CD4-positive, alpha-beta T cell treated with Interleukin-10 for 1 hour (primary cell): ENCODE measurements around the gene SNTG2.
"Not testable (repeated sequence)": the region's sequence is repeated elsewhere in the genome, so short reads cannot be mapped to it uniquely, and the experiment has no call there.

ENCODE experiments used
- DNase-seq: peaks from one replicate; pipeline ENCODE4 v3.0.0-alpha.2; 2020

SNTG2 gene

GRCh38 chr2:950080-950966 is at the start of gene SNTG2:
Gene SNTG2, plus strand, starts transcription at chr2:950849. Its CDS starts 148 bp downstream, at chr2:950997.
- DNase-seq, result peak; percentile 40

DNA sequence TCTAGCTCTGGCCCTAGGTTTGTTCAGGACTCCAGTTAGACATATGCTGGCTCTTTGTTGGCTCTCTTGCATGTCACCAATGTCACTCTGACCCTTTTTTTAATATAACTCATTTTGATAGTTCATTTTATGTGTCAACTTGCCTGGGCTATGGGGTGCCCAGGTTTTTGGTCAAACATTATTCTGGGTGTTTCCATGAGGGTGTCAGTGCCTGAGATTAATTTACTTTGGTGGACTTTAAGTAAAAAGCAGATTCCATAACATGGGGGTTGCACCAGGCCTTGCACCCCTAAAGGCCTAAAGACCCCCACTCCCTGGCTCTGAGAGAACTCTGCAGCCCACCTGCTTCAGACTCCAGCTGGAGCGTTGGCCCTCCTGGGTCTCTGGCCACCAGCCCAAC is 48.1 kb upstream of the SNTG2 start:
- DNase-seq, result no peak

DNA sequence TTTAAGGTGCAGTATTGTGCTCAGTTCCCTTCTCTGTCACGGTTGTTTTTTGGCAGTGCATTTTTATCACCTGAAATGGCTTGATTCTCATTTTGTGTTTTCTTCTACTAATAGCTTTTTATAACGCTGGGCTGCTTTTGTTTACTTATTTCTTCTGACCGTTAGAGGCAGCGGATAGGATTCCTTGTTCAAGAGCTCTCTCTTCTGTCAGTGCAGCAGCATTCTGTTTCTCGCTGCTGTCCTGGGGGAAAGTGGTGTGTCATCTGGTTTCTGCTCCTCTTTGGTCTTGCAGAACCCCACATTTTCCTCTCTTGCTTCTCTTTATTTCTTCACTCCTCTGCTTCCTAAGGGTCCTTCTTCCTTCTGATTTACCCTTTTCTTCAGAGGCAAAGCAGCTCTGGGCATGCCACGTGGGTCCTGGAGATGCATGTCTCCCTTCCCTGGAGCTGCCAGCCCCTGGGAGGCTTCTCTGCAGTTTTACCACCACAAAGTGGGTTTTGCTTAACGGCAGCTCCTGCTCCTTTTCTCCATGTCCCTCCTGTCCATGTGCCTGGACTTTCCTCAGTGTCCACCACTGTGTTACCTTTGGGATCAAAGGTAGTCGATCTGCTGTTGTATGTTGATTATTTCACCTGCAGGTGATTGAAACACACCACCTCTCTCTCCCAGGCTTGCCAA is 47.3 kb upstream of the SNTG2 start:
- DNase-seq, result no peak

DNA sequence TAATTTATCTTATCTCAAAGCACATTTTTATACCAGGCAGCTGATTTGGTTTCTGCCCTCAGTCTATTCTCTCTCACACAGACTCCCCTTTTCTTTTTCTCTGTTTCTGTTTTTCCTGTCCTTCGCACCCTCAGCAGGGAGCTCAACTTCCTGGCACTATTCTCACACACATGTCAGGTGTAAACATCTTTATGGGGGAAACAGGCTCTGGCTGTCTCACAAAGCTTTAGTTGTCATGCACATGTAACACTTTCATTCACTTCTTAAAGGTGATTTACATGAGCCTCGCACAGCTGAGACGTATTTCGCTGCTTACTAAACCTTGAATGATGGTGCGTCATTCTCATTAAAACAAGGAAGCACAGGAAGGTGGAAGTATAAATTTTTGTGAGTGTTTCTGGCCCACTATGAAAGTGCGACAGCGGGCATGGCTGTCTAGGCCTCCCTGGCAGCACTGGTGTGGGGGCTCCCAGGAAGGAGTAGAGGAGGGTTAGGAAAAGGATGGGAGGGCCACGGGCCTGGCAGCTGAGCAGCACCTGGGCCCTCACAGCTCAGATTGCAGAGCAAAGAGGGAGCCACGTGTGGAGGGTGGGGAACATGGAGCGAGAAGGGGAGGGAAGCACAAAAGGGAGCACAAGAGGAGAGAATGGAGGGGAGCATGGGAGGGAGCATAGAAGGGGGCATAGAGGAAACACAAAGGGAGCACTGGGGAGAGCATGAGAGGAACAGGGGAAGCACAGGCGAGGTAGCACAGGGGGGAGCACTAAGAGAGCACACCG is 46.2 kb upstream of the SNTG2 start:
- DNase-seq, result no peak

GRCh38 chr2:905091-905832 is 45.4 kb upstream of the SNTG2 start:
- DNase-seq, result no peak

DNA sequence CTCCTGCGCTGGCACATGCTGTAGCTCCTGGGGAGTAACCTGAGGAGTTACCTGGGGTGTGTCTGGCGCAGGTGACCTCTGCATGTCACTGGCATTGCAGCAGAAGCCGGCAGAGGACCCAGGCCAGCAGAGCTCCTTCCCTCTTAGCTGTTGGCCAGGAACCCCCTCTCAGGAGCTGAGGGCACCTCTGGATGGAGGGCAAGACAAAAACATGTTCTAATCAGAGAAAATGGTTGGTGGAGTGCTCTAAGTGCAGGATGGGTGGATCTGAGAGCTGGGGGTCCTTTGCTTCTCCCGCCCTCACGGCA is 44.9 kb upstream of the SNTG2 start:
- no peak for DNase-seq

DNA sequence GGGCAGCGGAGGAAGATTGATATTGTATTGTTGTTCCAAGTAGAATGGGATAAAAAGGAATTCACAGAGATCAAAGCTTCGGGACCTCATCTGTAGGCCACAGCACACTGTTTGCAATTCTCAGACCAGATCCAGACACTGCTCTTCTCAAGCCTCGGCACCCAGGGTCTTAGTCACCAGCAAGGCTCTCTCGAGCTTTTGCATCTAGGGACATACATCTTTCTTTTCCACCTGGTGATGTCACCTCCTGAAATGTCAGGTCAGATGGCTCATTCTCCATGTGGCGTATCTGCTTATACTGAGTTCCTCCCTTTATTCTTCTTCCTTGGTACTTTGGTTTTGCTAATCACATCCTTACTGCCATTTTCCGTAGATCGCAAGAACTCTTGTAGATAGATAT is 42.9 kb upstream of the SNTG2 start:
- no peak for DNase-seq

- DNase-seq, result no peak
Observed at GRCh38 chr2:908568-908967, 42.1 kb upstream of the SNTG2 start.

DNA sequence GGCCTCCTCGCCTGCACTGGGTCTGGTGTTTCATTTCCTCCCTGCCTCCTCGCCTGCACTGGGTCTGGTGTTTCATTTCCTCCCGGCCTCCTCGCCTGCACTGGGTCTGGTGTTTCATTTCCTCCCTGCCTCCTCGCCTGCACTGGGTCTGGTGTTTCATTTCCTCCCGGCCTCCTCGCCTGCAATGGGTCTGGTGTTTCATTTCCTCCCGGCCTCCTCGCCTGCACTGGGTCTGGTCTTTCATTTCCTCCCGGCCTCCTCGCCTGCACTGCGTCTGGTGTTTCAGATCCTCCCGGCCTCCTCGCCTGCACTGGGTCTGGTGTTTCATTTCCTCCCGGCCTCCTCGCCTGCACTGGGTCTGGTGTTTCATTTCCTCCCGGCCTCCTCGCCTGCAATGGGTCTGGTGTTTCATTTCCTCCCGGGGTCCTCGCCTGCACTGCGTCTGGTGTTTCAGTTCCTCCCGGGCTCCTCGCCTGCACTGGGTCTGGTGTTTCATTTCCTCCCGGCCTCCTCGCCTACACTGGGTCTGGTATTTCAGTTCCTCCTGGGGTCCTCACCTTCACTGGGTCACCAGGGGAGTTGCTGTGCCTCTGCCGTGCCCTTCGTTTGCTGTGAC is 40.8 kb upstream of the SNTG2 start:
- DNase-seq, result not testable (repeated sequence)

DNA sequence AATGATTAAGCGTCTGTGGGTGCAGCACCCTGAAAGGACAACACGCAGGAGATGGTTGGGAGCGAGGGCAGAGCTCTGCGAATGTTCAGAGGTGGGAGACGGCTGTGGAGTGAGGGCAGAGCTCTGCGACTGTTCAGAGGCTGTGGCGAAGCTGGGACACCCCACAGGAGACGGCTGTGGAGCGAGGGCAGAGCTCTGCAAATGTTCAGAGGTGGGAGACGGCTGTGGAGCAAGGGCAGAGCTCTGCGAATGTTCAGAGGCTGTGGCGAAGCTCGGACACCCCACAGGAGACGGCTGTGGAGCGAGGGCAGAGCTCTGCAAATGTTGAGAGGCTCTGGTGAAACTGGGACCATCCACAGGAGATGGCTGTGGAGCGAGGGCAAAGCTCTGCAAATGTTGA is 40.0 kb upstream of the SNTG2 start:
- no peak for DNase-seq

- DNase-seq, result no peak
Observed at GRCh38 chr2:915979-916378, 34.7 kb upstream of the SNTG2 start.

DNA sequence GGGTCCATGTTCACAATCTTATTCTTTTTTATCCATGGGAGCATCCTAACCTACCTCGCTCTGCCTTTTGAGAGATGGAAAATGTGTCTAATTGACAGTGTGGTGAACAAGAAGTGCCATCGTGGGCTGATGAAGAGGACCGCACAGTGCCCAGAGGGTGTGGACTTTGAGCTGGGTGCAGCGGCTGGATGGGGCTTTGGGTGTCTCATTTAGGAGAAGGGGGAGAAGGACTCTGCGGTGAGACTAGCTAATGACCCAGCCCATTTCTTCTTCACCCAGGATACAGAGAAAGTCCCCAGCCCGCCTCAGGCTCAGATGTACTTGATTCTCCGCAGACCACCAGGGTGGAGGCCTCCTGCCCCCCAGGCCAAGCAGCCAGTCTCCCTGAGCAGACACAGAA is 33.7 kb upstream of the SNTG2 start:
- no peak for DNase-seq

GRCh38 chr2:919672-920071 is 31.0 kb upstream of the SNTG2 start:
- no peak for DNase-seq

DNA sequence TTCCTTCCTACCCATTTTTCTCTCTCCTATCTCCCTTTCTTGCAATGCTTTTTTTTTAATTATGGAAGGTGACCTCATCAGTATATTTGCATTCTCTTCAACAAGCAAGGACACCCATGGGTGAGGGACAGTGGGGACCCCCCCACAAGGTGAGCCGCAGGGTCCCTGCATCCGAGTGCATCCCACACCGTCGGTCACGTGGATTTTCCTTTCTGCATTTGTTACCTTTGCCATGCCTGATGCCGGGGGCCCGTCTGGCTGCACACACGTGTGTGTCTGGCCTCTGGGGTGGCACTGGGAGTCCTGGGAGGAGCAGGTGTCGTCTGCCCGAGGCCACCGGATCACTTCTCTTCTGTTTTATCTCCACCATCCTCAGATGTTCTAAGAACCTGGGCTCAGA is 30.1 kb upstream of the SNTG2 start:
- DNase-seq, result no peak

- no peak for DNase-seq
Observed at GRCh38 chr2:920999-921398, 29.6 kb upstream of the SNTG2 start.

- no peak for DNase-seq
Observed at GRCh38 chr2:922185-922584, 28.5 kb upstream of the SNTG2 start.

- DNase-seq, result no peak
Observed at GRCh38 chr2:923832-924601, 26.6 kb upstream of the SNTG2 start.

GRCh38 chr2:924701-925100 is 25.9 kb upstream of the SNTG2 start:
- no peak for DNase-seq

- no peak for DNase-seq
Observed at GRCh38 chr2:925309-925708, 25.3 kb upstream of the SNTG2 start.

DNA sequence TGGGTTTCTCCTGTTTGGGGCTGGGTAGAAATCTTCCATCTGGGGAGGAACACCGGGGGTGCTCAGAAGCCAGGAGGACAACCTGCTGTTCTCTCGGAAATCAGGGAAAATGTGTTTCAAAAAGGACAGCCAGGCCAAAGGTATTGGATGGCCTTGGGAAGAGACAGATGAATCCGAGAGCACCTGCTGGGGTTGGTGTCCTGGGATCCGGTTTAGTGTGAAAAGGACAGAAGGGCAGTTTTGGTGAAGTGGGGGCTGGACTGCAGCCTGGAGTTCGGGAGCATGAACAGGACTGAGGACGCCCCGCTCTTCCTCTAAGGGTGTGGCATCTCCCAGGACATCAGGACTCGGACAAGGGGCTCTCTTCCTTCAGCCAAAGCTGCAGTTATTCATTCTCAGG is 24.9 kb upstream of the SNTG2 start:
- no peak for DNase-seq

- DNase-seq, result no peak
Observed at GRCh38 chr2:926259-926793, 24.3 kb upstream of the SNTG2 start.

- no peak for DNase-seq
Observed at GRCh38 chr2:926896-927295, 23.8 kb upstream of the SNTG2 start.
